CD4-positive, alpha-beta T cell treated with Interleukin-6 for 4 hours (primary cell): ENCODE measurements around the gene GLO1.
A peak's percentile ranks its signal among the peaks of the same experiment; 100 is the strongest.

Source experiments
- DNase-seq: peaks from one replicate; pipeline ENCODE4 v3.0.0-alpha.2; 2020; ENCODE audit warnings: mixed read lengths

Gene GLO1

DNA sequence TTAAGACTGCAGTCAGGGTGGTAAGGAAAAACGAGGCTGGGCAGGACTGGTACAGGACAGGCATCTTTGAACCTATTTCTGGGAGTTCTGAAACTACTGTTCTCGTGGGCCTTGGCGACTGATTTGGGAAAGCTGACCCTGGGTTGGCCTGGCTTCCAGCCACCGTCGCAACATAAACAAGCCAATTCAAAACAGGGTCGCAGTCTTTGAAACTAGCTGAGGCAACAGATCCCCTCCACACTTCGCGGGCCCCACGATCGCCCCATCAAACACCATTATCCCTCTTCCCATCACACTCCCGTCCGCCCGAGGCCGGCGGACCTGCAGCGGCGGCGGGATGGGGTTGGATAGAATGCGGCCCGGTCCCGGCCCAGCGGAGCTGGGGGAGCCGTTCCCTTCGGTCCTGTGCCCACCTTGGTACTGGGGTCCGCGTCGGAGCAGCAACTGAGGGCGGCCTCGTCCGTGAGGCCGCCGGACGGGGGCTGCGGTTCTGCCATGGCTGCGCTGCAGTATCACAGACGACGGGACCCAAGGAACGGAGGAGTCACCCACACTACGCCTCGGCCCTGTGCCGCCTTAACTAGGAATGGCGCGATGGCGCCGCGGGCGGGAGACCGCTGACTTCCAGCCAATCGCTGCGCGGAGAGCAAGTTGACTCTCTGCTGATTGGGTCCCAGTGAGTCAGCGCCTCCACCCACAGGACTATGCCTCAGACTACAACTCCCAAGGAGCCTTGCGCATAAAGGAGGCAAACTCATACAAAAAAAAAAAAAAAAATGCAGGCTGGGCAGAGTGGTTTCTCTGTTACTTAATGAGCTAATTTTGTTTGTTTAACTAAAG is at the start of gene GLO1:
GLO1 (minus strand) TSS at position 588 of the 840 bp plus-strand sequence; CDS start at position 497, 91 bp downstream.
- peak; percentile 96 for DNase-seq

DNA sequence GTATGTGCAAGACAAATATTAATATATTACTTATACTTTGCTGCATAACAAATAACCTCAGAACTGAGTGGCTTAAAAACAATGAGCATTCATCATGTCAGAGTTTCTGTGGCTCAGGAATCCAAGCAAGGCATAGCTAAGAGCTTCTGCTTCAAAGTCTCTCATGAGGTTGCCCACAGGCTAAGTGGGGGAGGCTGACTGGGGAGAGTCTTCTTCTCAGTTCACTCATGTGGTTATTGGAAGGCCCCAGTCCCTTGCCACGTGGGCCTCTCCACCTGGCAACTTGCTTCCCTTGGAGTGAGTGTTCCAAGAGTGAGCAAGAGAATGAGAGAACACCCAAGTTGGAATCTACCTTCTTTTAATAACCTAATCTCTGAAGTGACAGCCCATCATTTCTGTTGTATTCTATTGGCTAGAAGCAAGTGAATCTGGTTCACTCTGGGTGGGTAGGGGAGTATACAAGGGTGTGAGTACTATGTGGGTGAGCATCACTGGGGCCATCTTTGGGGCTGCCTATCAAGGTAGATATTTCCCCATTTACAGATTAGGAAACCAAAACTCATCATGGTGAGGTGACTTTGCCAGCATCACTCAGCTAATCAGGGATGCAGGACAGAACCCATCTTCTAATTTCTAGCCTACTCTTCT is 48.1 kb upstream of the GLO1 start:
- DNase-seq, result no peak

DNA sequence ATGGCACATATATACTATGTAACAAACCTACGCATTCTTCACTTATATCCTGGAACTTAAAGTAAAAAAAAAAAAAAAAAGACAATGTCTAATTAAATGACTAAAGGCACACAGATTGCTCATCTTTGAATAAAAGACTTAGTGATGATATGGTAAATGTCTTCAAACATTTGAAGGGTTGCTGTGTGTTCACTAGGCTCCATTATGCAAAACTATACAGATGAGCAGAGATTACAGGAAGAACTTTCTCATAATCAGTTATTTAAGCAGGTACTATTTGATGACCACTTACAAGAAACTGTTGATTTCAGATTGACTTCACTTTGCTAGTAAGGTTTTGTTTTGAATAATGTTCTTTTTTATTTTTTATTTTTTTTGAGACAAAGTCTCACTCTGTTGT is 46.5 kb upstream of the GLO1 start:
- DNase-seq, result no peak

DNA sequence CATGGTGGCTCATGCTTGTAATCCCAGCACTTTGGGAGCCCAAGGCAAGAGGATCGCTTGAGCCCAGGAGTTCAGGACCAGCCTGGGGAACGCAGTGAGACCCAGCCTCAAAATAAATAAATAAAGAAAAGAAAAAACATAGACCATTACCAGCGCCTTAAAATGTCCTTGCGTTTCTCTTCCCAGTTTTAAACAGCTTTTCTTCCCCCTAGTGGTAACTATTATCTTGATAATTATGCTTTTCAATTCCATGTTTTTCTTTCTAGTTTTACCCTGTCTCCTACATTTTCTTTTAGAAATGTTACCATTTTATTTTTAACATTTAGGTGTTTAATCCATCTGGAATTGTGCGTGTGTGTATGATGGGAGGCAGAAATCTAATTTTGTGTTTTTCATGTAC is 36.6 kb upstream of the GLO1 start:
- DNase-seq, result no peak

DNA sequence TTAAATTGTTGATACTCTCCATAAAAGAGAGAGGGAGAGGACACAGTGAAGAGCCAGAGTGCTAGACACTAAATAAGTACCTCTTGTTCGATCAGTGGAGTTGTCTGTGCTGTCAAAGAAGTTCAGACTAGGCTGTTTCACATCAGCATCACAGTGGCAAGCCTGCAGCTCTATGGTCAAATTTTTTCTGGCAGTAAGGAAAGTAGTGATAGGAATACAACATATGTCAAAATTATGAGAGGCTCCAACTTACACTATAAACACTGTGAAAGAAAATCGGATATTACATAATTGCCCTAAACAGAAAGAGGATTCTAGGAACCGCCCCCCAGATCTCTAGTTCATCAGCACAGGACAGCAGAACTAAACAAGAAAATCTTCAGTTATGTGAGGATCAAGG is 35.3 kb upstream of the GLO1 start:
- DNase-seq, result no peak

DNA sequence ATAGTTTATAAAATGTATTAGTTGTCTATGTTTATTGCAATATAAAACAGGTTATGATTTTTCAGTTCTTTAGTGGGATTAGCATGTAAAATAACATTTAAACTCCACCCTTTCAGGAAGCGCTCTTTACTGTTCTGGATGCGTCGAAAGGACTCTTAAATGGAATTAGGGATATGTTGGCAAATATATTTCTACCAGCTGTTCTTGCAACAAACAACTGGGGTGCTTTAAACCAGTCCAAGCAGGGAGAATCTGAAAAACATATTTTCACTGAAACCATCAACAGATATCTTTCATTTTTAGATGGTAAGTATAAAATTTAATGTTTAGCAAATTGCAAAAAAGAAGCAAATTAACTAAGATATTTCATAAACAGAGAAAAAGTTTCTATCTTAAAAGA is 34.0 kb upstream of the GLO1 start:
- no peak for DNase-seq

DNA sequence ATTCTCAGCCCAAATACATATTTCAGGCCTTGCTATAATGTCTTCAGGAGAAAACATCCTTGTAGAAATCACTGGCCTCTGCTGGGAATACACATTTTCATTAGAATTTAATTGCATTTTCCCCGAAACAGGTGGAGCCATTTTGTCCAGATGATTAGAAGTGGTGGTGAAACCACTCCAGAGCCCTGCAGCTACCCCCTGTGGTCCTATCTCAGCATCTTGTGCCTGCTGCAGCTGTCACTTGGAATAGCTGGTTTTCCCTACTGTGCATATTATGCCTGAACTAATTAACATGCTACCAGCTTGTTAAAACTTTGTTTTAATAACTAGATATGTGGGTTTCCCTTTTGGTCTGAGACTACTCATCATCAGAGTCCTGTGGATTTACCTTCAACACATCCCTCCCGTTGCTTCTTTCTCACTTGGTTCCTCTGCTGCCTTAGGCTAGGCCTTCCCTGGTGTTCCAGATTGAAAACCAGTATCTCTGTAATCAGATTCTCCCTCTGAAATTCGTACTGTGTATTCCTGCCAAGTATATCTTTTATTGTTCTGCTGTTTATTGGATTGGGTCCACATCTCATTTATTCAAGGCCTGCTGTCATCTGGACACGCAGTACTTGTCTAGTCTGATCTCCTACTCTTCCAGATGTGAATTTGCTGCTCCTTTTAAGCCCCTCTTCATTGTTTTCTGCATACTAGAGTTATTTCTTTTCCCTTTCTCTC is 27.4 kb upstream of the GLO1 start:
- DNase-seq, result no peak

DNA sequence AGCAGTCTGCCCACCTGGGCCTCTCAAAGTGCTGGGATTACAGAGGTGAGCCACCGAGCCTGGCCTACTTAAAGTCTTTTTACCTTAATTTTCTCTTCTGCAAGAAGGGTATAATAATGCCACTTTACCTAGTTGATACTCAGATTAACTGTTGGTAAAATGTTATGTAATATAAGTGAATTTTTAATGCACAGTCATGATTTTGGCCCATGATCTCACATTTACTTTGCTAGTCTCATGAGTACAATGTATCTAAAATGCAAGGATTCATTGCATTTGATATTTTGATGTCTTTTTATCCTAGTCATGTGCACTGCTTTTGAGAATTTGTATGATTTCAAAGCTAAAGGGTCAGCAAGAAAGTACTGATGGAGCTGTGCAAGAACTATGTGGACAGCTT is 25.3 kb upstream of the GLO1 start:
- DNase-seq, result no peak

DNA sequence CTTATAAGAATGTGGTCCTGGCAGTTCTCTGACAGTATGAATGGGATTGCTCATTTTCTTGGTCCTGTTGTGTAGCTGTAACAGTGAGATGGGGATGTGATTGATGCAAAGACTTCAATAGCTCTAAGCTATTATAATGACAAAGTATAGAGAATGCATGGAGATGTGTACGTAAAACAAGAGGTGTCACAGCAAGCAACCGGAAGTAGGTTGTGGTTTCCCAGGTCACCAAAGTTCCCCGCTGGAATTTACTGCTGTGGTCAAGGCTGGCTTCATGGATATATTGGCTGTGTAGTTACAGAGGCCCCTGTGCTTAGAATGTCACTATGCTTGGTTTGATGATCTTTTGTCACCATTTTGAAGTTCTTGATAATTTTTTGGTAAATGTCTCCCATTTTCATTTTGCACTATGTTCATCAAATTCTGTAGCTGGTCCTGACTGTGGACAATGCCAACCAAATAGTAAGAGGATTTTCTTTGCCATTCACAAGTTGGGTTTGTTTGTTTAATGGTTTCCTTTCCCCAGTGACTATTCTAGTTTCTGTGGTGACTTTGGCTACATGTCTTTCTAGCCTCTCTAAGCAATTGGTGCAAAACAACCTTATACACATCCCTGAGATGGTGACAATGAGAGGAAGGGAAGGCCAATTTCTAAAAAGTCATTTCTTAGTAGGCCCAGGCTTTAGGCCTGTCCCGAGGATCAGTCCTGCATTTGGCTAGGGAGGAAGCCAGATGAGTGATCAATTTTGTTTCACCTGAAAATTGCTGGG is 22.7 kb upstream of the GLO1 start:
- no peak for DNase-seq

DNA sequence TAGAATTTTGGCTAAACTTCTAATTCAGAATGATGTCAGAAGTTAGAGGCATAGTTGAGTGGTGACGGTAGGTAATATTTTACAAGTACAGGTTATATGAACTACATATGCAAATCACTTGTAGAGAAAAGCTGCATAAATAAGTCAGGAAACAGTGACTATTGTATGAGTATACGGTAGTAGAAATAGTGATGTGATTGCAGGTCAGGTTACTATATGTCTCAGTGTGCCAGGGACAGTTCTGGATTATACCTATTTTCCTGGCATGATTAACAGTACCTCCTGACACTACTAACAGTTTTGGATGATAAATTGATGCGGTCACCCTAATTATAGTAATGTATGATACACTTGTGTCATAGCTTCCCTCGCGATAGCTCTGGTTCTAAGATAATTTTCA is 21.4 kb upstream of the GLO1 start:
- no peak for DNase-seq

DNA sequence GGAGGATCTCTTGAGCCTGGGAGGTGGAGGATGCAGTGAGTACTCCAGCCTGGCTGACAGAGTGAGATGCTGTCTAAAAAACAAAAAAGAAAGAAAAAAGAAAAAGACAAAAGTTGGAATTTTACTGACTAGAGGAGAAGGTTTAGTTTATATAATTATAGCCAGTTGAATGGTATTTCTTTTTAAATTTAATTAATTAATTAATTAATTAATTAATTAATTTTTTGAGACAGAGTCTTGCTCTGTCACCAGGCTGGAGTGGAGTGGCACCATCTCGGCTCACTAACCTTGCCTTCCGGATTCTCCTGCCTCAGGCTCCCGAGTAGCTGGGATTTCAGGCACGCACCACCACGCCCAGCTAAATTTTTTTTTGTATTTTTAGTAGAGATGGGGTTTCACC is 20.8 kb upstream of the GLO1 start:
- DNase-seq, result no peak

DNA sequence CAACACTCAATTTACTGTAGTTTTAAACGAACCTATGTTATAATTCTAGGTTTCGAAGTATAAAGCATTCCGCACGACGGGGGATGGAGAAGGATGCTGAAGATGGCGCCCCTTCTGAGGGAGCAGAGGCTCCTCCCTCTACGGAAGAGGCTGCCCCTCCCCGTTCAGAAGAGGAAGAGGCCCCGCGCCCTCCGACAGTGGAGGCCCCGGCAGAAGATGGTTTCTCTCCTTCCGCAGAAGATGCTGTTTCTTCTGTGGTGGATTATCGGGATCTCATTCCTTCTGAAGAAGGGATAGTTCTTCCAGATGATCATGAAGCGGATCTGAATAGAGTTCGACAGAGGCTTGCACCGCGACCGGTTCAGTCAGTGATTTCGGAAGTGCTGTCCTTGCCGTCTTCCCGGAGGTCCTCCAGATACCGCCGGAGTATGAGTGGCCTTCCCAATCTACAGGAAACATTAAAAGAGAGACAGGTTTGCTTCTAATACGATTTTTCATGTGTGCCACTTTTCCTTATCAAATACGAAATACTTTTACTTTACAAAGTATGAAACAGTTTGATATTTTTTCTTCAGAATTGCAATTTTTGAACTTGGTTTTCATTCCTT is 19.9 kb upstream of the GLO1 start:
- no peak for DNase-seq

DNA sequence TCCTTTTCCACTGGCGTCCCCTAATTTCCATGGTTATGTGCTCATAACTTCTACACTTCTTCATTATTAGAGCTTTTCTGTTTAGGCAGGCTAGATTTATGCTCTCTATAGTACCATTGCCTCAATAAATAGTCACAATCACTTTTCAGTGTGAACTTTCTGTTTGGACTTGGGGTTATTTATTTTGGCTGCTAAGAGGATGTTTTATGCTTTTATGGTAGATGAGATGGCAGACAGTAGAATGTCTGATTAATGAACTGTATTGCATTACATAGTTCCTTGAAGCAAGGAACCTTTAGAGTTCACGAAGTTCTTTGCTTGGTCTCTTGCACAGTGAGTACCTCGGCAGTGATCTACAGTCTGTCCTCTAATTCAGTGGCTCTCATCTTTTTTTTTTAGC is 19.1 kb upstream of the GLO1 start:
- DNase-seq, result no peak

DNA sequence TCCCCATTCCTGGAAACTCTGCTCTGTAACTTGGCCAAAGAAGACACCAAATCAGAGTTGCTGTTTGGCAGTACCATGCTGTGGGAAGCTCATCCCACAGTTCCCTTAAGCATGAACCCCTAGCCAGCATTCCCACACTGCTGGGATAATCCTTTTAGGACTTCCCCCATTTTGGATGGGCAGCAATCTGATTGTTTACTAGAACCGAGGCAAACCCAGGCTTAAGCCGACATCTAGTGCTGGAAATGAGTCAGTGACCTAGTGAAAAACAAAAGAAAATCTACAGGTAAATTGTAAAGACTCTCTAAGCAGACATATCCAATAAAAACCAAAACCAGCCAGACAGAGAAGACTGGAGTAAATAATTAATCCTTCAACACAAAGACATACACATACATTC is 17.4 kb upstream of the GLO1 start:
- DNase-seq, result no peak

DNA sequence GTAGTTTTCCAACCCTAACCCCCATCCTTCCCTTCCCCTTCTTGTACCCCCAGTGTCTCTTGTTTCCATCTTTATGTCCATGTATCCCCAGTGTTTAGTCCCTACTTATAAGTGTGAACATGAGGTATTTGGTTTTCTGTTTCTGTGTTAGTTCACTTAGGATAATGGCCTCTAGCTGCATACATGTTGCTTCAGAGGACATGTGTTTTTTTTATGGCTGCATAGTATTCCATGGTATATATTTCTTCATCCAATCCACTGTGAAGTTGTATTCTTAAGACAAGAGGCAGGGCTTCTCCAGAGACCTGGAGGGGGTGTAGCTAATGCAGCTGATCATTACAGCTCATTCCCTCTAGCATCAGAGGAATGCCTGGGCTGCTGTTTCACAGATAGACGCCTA is 16.4 kb upstream of the GLO1 start:
- no peak for DNase-seq

DNA sequence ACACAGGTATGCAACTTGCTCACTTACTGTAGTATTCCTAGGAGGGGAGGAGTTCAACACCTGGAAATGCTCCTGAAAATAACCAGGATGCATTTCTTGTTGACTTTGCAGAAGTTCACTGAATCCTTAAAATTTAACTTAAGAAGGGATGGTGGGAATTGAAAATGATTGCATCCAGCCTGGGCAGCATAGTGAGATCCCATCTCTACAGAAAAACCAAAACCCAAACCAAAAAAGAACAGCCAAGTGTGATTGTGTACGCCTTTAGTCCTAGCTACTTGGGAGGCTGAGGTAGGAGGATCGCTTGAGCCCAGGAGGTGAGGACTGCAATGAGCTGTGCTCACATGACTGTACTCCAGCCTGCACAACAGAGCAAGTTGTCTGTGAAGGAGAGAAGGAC is 13.9 kb upstream of the GLO1 start:
- DNase-seq, result no peak

DNA sequence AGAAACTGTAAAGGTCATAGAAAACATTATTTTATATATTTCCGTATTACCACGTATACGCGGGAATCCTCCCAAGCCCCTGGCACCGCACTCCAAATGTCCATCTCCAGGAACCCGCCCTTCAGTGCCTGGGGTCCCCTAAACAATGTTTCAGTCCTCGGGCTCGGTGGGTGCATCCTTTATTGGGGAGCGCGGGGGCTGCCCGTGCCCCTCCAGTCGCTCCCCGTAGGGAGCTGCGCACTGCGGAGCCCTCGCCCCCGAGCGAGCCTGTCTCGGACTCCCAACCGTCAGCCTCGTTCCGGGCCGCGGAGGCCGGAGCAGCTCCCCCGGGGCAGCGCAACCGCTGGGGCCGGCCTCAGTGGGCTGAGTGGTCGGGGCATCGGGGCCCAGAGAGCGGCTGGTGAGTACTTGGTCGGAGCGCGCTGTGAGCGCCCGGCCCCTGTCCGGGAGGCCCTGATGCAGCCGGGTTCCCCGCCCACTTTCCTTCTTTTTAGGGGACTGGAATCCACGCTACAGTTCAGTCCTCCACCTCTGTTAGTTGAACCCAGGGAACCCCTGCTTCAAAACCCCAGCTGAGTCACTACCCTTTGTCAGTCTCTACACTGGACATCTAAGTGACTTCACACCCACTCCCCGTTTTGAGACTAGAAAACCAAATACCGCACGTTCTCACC is 12.2 kb upstream of the GLO1 start, which contains the start of gene DNAH8:
DNAH8 (plus strand) TSS at position 296 of the 674 bp plus-strand sequence. CDS start 7,499 bp downstream, outside the sequence.
- DNase-seq, result peak; percentile 13

DNA sequence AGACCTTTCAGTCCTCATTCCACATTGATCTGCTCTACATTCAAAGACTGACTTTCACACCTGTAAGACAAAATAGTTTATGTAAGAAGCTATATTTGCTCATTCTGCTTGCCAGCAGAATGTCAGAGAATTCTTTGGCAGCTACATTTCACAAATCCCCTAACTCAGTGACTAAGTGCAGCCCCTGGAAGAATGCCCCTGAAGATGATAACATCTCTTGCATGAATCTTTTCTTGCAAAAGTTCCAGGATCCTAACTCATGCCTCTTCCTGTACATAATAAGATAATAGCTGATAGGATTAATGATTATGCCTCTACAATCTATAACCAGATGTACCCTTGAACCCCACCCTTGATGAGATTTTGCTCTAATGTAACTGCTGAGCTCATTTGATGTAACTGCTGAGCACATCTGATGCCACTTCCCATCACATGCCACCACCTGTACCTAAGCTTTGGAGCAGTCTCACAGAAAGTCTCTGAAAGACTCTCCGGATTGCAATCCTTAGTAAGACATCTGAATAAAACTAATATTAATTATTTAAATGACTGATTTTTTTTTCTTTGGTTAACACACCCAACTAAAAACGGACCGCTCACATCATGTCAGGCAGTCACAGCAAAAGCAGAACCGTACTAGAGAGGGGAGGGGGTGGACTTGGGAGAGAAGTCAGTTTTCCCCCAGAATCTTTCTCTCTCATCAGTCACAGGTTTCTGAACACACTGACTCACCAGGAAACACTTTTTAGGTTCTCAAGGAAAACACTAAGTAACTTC is 11.5 kb upstream of the GLO1 start:
- DNase-seq, result peak; percentile 4

DNA sequence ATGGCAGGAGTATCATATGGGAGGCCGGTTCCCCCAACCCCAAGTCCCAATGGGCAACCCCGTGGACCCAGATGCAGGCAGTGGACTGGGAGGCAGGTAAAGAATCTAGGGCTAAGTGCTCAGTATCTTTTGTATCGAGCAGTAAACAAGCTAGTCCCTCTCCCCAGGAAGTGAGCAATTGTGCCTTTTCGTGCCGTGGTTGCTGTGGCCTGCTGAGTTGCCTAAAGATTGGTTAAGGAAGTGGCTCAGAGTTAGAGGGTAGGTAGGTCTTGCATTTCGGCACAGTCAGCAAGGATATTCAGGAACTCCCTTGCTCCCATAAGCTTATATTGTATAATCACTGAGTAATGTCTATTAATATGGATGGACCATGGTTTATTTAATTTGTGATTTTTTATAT is 10.9 kb upstream of the GLO1 start:
- peak; percentile 67 for DNase-seq

DNA sequence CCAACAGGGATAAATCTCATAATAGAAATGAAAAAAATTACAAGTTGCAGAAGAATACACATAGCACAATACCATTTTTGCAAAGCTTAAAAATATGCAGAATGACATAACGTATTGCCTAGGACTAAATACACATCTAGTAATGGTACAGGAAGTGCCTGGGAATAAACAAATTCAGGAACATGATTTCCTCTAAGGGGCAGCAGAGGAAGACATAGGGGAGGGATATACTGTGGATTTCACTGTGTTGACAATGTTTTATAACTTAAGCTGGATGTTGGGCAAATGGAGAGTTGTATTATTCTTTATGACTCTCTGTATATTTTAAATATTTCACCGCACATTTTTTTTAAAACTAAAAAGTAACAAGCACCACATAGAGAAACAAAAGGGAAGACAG is 5.6 kb upstream of the GLO1 start:
- DNase-seq, result no peak

DNA sequence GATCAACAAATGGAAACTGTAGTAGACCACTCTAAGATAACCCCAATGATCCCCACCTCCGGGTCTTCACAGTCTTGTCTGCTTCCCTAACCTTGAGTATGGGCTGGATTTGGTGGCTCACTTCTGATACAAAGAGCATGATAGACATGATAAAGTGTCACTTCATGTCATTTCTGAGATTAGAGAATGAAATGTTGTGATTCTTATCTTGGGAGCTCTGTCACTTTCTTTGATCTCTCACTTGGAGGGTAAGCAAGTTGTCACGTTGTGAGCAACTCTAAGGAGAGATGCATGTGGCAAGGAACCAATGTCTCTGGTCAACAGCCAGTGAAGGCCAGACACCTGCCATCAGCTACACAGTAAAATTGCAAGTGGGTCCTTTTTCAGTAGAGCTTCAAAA is 3.0 kb upstream of the GLO1 start:
- no peak for DNase-seq
